Mesendoderm (in vitro differentiated cells): ENCODE data around the gene CCDC91.

Experiments used
- DNase-seq: peaks from one replicate; pipeline ENCODE4 v3.0.0; 2013
- H2AK5ac ChIP-seq: 2 replicates; pipeline ENCODE4 v1.6.1; 2013; ENCODE audit warnings: low read length, inconsistent platforms
- H2BK120ac ChIP-seq: 2 replicates; pipeline ENCODE4 v1.6.1; 2013; ENCODE audit warnings: low read depth, mild to moderate bottlenecking, low read length, moderate library complexity, mixed read lengths
- H2BK15ac ChIP-seq: replicated peaks from 2 replicates; pipeline ENCODE4 v1.6.1; 2013; ENCODE audit warnings: low read depth, mild to moderate bottlenecking, moderate library complexity
- H2BK5ac ChIP-seq: 2 replicates; pipeline ENCODE4 v1.6.1; 2013; ENCODE audit warnings: low read length, inconsistent platforms
- H3K18ac ChIP-seq: 2 replicates; pipeline ENCODE4 v1.6.1; 2013; ENCODE audit warnings: mild to moderate bottlenecking, low read length, mixed read lengths
- H3K23ac ChIP-seq: one replicate; pipeline ENCODE4 v1.6.1; 2013; ENCODE audit warnings: low read length
- H3K27ac ChIP-seq: 2 replicates; pipeline ENCODE4 v1.5.1; 2013; ENCODE audit warnings: low read depth, mild to moderate bottlenecking, inconsistent platforms, low read length, moderate library complexity
- H3K27me3 ChIP-seq: 2 replicates; pipeline ENCODE4 v1.6.1; 2013; ENCODE audit warnings: low read length, control low read depth, mild to moderate bottlenecking, inconsistent platforms; ENCODE audit not compliant: insufficient read depth, poor library complexity
- H3K36me3 ChIP-seq: 2 replicates; pipeline ENCODE4 v1.6.1; 2013; ENCODE audit warnings: low read length, inconsistent platforms; ENCODE audit not compliant: control insufficient read depth, insufficient read depth
- H3K4ac ChIP-seq: one replicate; pipeline ENCODE4 v1.6.1; 2013; ENCODE audit warnings: low read depth, mild to moderate bottlenecking, low read length, moderate library complexity
- H3K4me1 ChIP-seq: 2 replicates; pipeline ENCODE4 v1.6.1; 2013; ENCODE audit warnings: low read depth, low read length, inconsistent platforms; ENCODE audit not compliant: control insufficient read depth
- H3K4me2 ChIP-seq: 2 replicates; pipeline ENCODE4 v1.6.1; 2013; ENCODE audit warnings: low read length
- H3K4me3 ChIP-seq: 2 replicates; pipeline ENCODE4 v1.5.1; 2013; ENCODE audit warnings: mild to moderate bottlenecking, low read length
- H3K56ac ChIP-seq: one replicate; pipeline ENCODE4 v1.6.1; 2013; ENCODE audit warnings: low read length
- H3K79me1 ChIP-seq: 2 replicates; pipeline ENCODE4 v1.6.1; 2013; ENCODE audit warnings: low read length, inconsistent platforms
- H3K79me2 ChIP-seq: 2 replicates; pipeline ENCODE4 v1.6.1; 2013; ENCODE audit warnings: mild to moderate bottlenecking, low read length; ENCODE audit not compliant: control insufficient read depth, insufficient read depth
- H3K9ac ChIP-seq: 2 replicates; pipeline ENCODE4 v1.6.1; 2013; ENCODE audit warnings: low read length, inconsistent platforms
- H4K5ac ChIP-seq: one replicate; pipeline ENCODE4 v1.6.1; 2013; ENCODE audit warnings: low read length
- H4K8ac ChIP-seq: one replicate; pipeline ENCODE4 v1.6.1; 2013; ENCODE audit warnings: low read depth, mild to moderate bottlenecking, control low read depth, low read length, moderate library complexity
- WGBS: extraction: QIAGEN DNeasy Blood & Tissue Kit; methylation state at CpG from one replicate; pipeline ENCODE4 v1.1.7; 2013; ENCODE audit warnings: low lambda C conversion rate, missing lambda C conversion rate; ENCODE audit not compliant: insufficient coverage; ENCODE audit errors: extremely low coverage; 5-methylcytosine and 5-hydroxymethylcytosine counted together

CCDC91 gene

GRCh38 chr12:28164644-28165275, 25.5 kb upstream of the CCDC91 start:
- Histone ChIP-seq H3K9ac (no peak overlapping the region), H3K36me3 (no peaks in the 10 kb centered on the region), H4K5ac (no peak overlapping the region), H3K4me3 (no peak overlapping the region), H3K56ac (no peak overlapping the region), H3K79me2 (no peaks in the 10 kb centered on the region), H3K18ac (no peak overlapping the region), H3K4ac (no peak overlapping the region), H3K27me3 (no peaks in the 10 kb centered on the region), H3K23ac (no peak overlapping the region), H2BK15ac (no peak overlapping the region), H3K27ac (no peak overlapping the region), H4K8ac (no peak overlapping the region), H3K4me1 (no peaks in the 10 kb centered on the region), H2BK120ac (no peak overlapping the region), H3K79me1 (no peaks in the 10 kb centered on the region), H3K4me2 (no peak overlapping the region), H2BK5ac (no peak overlapping the region), H2AK5ac (no peak overlapping the region)
- DNase-seq, result no peak
- no CpG with 5 or more reads among the region's 2 CpGs for WGBS

GRCh38 chr12:28167981-28168485, 22.2 kb upstream of the CCDC91 start:
- no peak overlapping the region for H2BK5ac ChIP-seq
- no peak overlapping the region for H3K56ac ChIP-seq
- no peak overlapping the region for H4K5ac ChIP-seq

GRCh38 chr12:28171356-28172060, 18.7 kb upstream of the CCDC91 start:
- no peak for DNase-seq
- Histone ChIP-seq H3K36me3 (no peaks in the 10 kb centered on the region), H3K4me3 (no peak overlapping the region), H3K4me1 (no peaks in the 10 kb centered on the region), H3K79me1 (no peaks in the 10 kb centered on the region), H3K27me3 (no peaks in the 10 kb centered on the region), H2AK5ac (no peak overlapping the region), H3K4ac (no peak overlapping the region), H3K9ac (no peak overlapping the region), H2BK5ac (no peak overlapping the region), H3K23ac (no peak overlapping the region), H3K56ac (no peak overlapping the region), H2BK120ac (no peak overlapping the region), H4K8ac (no peak overlapping the region), H3K4me2 (no peak overlapping the region), H3K27ac (no peak overlapping the region), H3K18ac (no peak overlapping the region), H2BK15ac (no peak overlapping the region), H4K5ac (no peak overlapping the region), H3K79me2 (no peaks in the 10 kb centered on the region)
- WGBS, result no CpG with 5 or more reads among the region's 3 CpGs

More at GRCh38 chr12:28167981-28168485, 22.2 kb upstream of the CCDC91 start:
- no peak overlapping the region for H3K23ac ChIP-seq
- no peaks in the 10 kb centered on the region for H3K79me1 ChIP-seq
- no peaks in the 10 kb centered on the region for H3K79me2 ChIP-seq
- no peak overlapping the region for H2AK5ac ChIP-seq
- H3K27ac ChIP-seq, result no peak overlapping the region
- no peak overlapping the region for H3K18ac ChIP-seq
- H3K27me3 ChIP-seq, result no peaks in the 10 kb centered on the region
- no peaks in the 10 kb centered on the region for H3K36me3 ChIP-seq
- no CpG with 5 or more reads among the region's 2 CpGs for WGBS
- H2BK15ac ChIP-seq, result no peak overlapping the region
- H3K4me3 ChIP-seq, result no peak overlapping the region
- no peak overlapping the region for H3K9ac ChIP-seq
- H3K4ac ChIP-seq, result no peak overlapping the region
- H3K4me1 ChIP-seq, result no peaks in the 10 kb centered on the region
- no peak overlapping the region for H2BK120ac ChIP-seq
- H3K4me2 ChIP-seq, result no peak overlapping the region
- no peak for DNase-seq
- H4K8ac ChIP-seq, result no peak overlapping the region

- Histone ChIP-seq H3K18ac (no peak overlapping the region), H3K79me2 (no peaks in the 10 kb centered on the region), H3K56ac (no peak overlapping the region), H3K4me1 (no peaks in the 10 kb centered on the region), H3K23ac (no peak overlapping the region), H3K4me3 (no peak overlapping the region), H3K4ac (no peak overlapping the region), H3K27ac (no peak overlapping the region), H2BK5ac (no peak overlapping the region), H2BK120ac (no peak overlapping the region), H2BK15ac (no peak overlapping the region), H4K5ac (no peak overlapping the region), H3K9ac (no peak overlapping the region), H4K8ac (no peak overlapping the region), H3K4me2 (no peak overlapping the region), H3K36me3 (no peaks in the 10 kb centered on the region), H3K27me3 (no peaks in the 10 kb centered on the region), H3K79me1 (no peaks in the 10 kb centered on the region), H2AK5ac (no peak overlapping the region)
- WGBS, result no CpG with 5 or more reads among the region's 3 CpGs
- peak; percentile 57 for DNase-seq
Observed at GRCh38 chr12:28172434-28173030, 17.7 kb upstream of the CCDC91 start.

GRCh38 chr12:28173440-28173839, 16.8 kb upstream of the CCDC91 start:
- no peak overlapping the region for H3K4me2 ChIP-seq
- no peak overlapping the region for H3K23ac ChIP-seq
- H3K9ac ChIP-seq, result no peak overlapping the region
- H3K79me2 ChIP-seq, result no peaks in the 10 kb centered on the region
- H2BK120ac ChIP-seq, result no peak overlapping the region
- no CpG with 5 or more reads among the region's 1 CpG for WGBS
- H3K18ac ChIP-seq, result no peak overlapping the region
- H2BK15ac ChIP-seq, result no peak overlapping the region
- H3K56ac ChIP-seq, result no peak overlapping the region
- DNase-seq, result no peak
- no peak overlapping the region for H2AK5ac ChIP-seq
- no peak overlapping the region for H4K8ac ChIP-seq
- H3K4me1 ChIP-seq, result no peaks in the 10 kb centered on the region
- H3K36me3 ChIP-seq, result no peaks in the 10 kb centered on the region
- H3K4ac ChIP-seq, result no peak overlapping the region
- H3K27ac ChIP-seq, result no peak overlapping the region
- no peak overlapping the region for H3K4me3 ChIP-seq
- H3K79me1 ChIP-seq, result no peaks in the 10 kb centered on the region
- H2BK5ac ChIP-seq, result no peak overlapping the region
- H4K5ac ChIP-seq, result no peak overlapping the region
- no peaks in the 10 kb centered on the region for H3K27me3 ChIP-seq
